Kidney epithelial cell (primary cell): ENCODE results near the gene RBM44. TPM values are rescaled to one million over a fixed set of nuclear protein-coding genes. Genes with fewer than 3 reads are reported as not detected.

ENCODE experiments used
- DNase-seq: peaks from one replicate; pipeline ENCODE4 v3.0.0-alpha.2; 2010; ENCODE audit warnings: low read depth
- H3K27me3 ChIP-seq: 2 replicates; pipeline ENCODE4 v1.6.0; 2011; ENCODE audit warnings: low read length; ENCODE audit not compliant: control insufficient read depth, insufficient read depth
- H3K36me3 ChIP-seq: 2 replicates; pipeline ENCODE4 v1.5.1; 2011; ENCODE audit warnings: low read length; ENCODE audit not compliant: control insufficient read depth, insufficient read depth
- H3K4me3 ChIP-seq: 2 replicates; pipeline ENCODE4 v1.5.1; 2011; ENCODE audit warnings: low read depth, mild to moderate bottlenecking, control low read depth, low read length
- CTCF ChIP-seq: IDR thresholded peaks from 2 replicates; pipeline ENCODE4 v1.5.1; 2011; ENCODE audit warnings: mild to moderate bottlenecking, moderate library complexity, low read length, control low read depth, inconsistent platforms; ENCODE audit not compliant: insufficient read depth, poor library complexity, severe bottlenecking
- total RNA-seq: library from RNA; depleted of rRNA; stranded (reverse); fragments of >200 nt; gene quantifications from 2 replicates; pipeline ENCODE4 v1.2.3, GENCODE V29; 2015

RBM44 gene
- total RNA-seq, 1 donor from 2014 or later: 0.50 TPM

GRCh38 chr2:237754182-237754581, 44.4 kb upstream of the RBM44 start:
- Histone ChIP-seq H3K36me3 (peaks cover 1% of the 10 kb centered on the region), H3K27me3 (no peaks in the 10 kb centered on the region), H3K4me3 (no peak overlapping the region)
- TF ChIP-seq CTCF: no peak
- DNase-seq: no peak

GRCh38 chr2:237754626-237755248, 43.8 kb upstream of the RBM44 start:
- H3K4me3 ChIP-seq: no peak overlapping the region
- no peaks in the 10 kb centered on the region for H3K27me3 ChIP-seq
- no peak for TF ChIP-seq CTCF
- H3K36me3 ChIP-seq: peaks cover 2% of the 10 kb centered on the region
- no peak for DNase-seq

- no peak overlapping the region for H3K4me3 ChIP-seq
- no peaks in the 10 kb centered on the region for H3K27me3 ChIP-seq
- TF ChIP-seq CTCF: no peak
- DNase-seq: no peak
- peaks cover 4% of the 10 kb centered on the region for H3K36me3 ChIP-seq
Measured at GRCh38 chr2:237757616-237758015, 41.0 kb upstream of the RBM44 start.

- Histone ChIP-seq H3K27me3 (no peaks in the 10 kb centered on the region), H3K4me3 (no peak overlapping the region), H3K36me3 (peaks cover 4% of the 10 kb centered on the region)
- TF ChIP-seq CTCF: no peak
- no peak for DNase-seq
Measured at GRCh38 chr2:237758185-237758584, 40.4 kb upstream of the RBM44 start.

- H3K27me3 ChIP-seq: no peaks in the 10 kb centered on the region
- no peak for TF ChIP-seq CTCF
- no peak for DNase-seq
- no peak overlapping the region for H3K4me3 ChIP-seq
- H3K36me3 ChIP-seq: peaks cover 4% of the 10 kb centered on the region
Measured at GRCh38 chr2:237759176-237759575, 39.4 kb upstream of the RBM44 start.
